Smooth muscle cell of the brain vasculature (primary cell): ENCODE measurements around the gene MTCH2.
"Not testable (repeated sequence)": the region's sequence is repeated elsewhere in the genome, so short reads cannot be mapped to it uniquely, and the experiment has no call there.

Experiments used
- DNase-seq: peaks from one replicate; pipeline ENCODE4 v3.0.0-alpha.2; 2012; ENCODE audit warnings: low read depth, low spot score

MTCH2 gene

GRCh38 chr11:47642099-47642855 lies at the start of gene MTCH2:
TSS of gene MTCH2 (minus strand) at chr11:47642559. CDS start at chr11:47642465, 94 bp downstream.
- DNase-seq = peak; percentile 96

GRCh38 chr11:47691979-47692378 lies 49.6 kb upstream of the MTCH2 start:
- DNase-seq = no peak

GRCh38 chr11:47689480-47689879 lies 47.1 kb upstream of the MTCH2 start:
- DNase-seq = no peak

- no peak for DNase-seq
Measured at GRCh38 chr11:47688991-47689390, 46.6 kb upstream of the MTCH2 start.

- DNase-seq = no peak
Measured at GRCh38 chr11:47688111-47688510, 45.8 kb upstream of the MTCH2 start.

GRCh38 chr11:47686704-47687103 lies 44.3 kb upstream of the MTCH2 start:
- DNase-seq = not testable (repeated sequence)

- DNase-seq = no peak
Measured at GRCh38 chr11:47686151-47686550, 43.8 kb upstream of the MTCH2 start.

- DNase-seq = no peak
Measured at GRCh38 chr11:47675851-47676250, 33.5 kb upstream of the MTCH2 start.

GRCh38 chr11:47672283-47672730 lies 29.9 kb upstream of the MTCH2 start:
- no peak for DNase-seq

- DNase-seq = no peak
Measured at GRCh38 chr11:47669856-47670255, 27.5 kb upstream of the MTCH2 start.

GRCh38 chr11:47668665-47669064 lies 26.3 kb upstream of the MTCH2 start:
- DNase-seq = no peak

- DNase-seq = no peak
Measured at GRCh38 chr11:47667555-47667954, 25.2 kb upstream of the MTCH2 start.

- no peak for DNase-seq
Measured at GRCh38 chr11:47667135-47667534, 24.8 kb upstream of the MTCH2 start.

GRCh38 chr11:47664936-47665335 lies 22.6 kb upstream of the MTCH2 start:
- not testable (repeated sequence) for DNase-seq

- DNase-seq = no peak
Measured at GRCh38 chr11:47661245-47661644, 18.9 kb upstream of the MTCH2 start.

GRCh38 chr11:47659276-47659675 lies 16.9 kb upstream of the MTCH2 start:
- no peak for DNase-seq

GRCh38 chr11:47656260-47656885 lies 14.0 kb upstream of the MTCH2 start:
- DNase-seq = no peak

- no peak for DNase-seq
Measured at GRCh38 chr11:47651818-47652469, 9.6 kb upstream of the MTCH2 start.

GRCh38 chr11:47649276-47649675 lies 6.9 kb upstream of the MTCH2 start:
- DNase-seq = no peak

GRCh38 chr11:47646019-47646418 lies 3.7 kb upstream of the MTCH2 start:
- DNase-seq = no peak

- DNase-seq = no peak
Measured at GRCh38 chr11:47645500-47645899, 3.1 kb upstream of the MTCH2 start.

- no peak for DNase-seq
Measured at GRCh38 chr11:47641600-47642098, 710 bp downstream of the MTCH2 start.
